SK-N-SH (cell line): ENCODE results near the gene OXSR1. TPM values are rescaled to one million over a fixed set of nuclear protein-coding genes. Genes with fewer than 3 reads are reported as not detected.

Source experiments
- CHD2 ChIP-seq: fragments of 150-350 bp; IDR thresholded peaks from 2 replicates; pipeline ENCODE4 v1.6.1; 2018; ENCODE audit warnings: low read length; ENCODE audit not compliant: partially characterized antibody
- ELF1 ChIP-seq: IDR thresholded peaks from 2 replicates; pipeline ENCODE4 v1.4.0; 2012
- EP300 ChIP-seq, 2 experiments: IDR thresholded peaks; 2 replicates each; pipeline versions ENCODE4 v1.4.0 to v1.6.1; 2012; ENCODE audit warnings: borderline replicate concordance in 1 of 2, low read depth in 1 of 2, low read length in 1 of 2
- FOSL2 ChIP-seq: IDR thresholded peaks from 2 replicates; pipeline ENCODE4 v1.4.0; 2012; ENCODE audit warnings: low read depth, mild to moderate bottlenecking, moderate library complexity, borderline replicate concordance
- IRF3 ChIP-seq: fragments of 150-350 bp; IDR thresholded peaks from 2 replicates; pipeline ENCODE4 v1.6.1; 2016; ENCODE audit warnings: mild to moderate bottlenecking, low read depth, low read length
- JUND ChIP-seq: IDR thresholded peaks from 2 replicates; pipeline ENCODE4 v1.4.0; 2012
- MAX ChIP-seq: IDR thresholded peaks from 2 replicates; pipeline ENCODE4 v1.4.0; 2012; ENCODE audit warnings: low read depth
- MXI1 ChIP-seq: IDR thresholded peaks from 2 replicates; pipeline ENCODE4 v1.6.1; 2012; ENCODE audit warnings: mild to moderate bottlenecking, low read depth, low read length, improper control_type of control experiment
- NFIC ChIP-seq: IDR thresholded peaks from 2 replicates; pipeline ENCODE4 v1.4.0; 2012; ENCODE audit warnings: borderline replicate concordance
- PBX3 ChIP-seq: IDR thresholded peaks from 2 replicates; pipeline ENCODE4; 2012
- POLR2AphosphoS5 ChIP-seq: IDR thresholded peaks from 2 replicates; pipeline ENCODE4 v1.6.1; 2012; ENCODE audit warnings: low read depth, low read length
- RAD21 ChIP-seq: IDR thresholded peaks from 2 replicates; pipeline ENCODE4 v1.6.1; 2012; ENCODE audit warnings: mild to moderate bottlenecking, low read length
- RCOR1 ChIP-seq: fragments of 150-350 bp; IDR thresholded peaks from 2 replicates; pipeline ENCODE4 v1.6.1; 2017; ENCODE audit warnings: antibody characterized with exemption, low read length
- RFX5 ChIP-seq: IDR thresholded peaks from 2 replicates; pipeline ENCODE4 v1.6.1; 2012; ENCODE audit warnings: mild to moderate bottlenecking, improper control_type of control experiment, low read length
- RXRA ChIP-seq: IDR thresholded peaks from 2 replicates; pipeline ENCODE4 v1.4.0; 2012; ENCODE audit warnings: low read depth, mild to moderate bottlenecking, borderline replicate concordance
- SIN3A ChIP-seq: IDR thresholded peaks from 2 replicates; pipeline ENCODE4 v1.6.1; 2012; ENCODE audit warnings: low read depth, mild to moderate bottlenecking, low read length, moderate library complexity, borderline replicate concordance
- SMC3 ChIP-seq: IDR thresholded peaks from 2 replicates; pipeline ENCODE4 v1.6.1; 2012; ENCODE audit warnings: low read depth, low read length, improper control_type of control experiment
- TCF12 ChIP-seq: IDR thresholded peaks from 2 replicates; pipeline ENCODE4 v1.4.0; 2012
- TEAD4 ChIP-seq: IDR thresholded peaks from 2 replicates; pipeline ENCODE4 v1.4.0; 2012; ENCODE audit warnings: mild to moderate bottlenecking, borderline replicate concordance; ENCODE audit not compliant: insufficient read depth
- USF2 ChIP-seq: fragments of 150-350 bp; IDR thresholded peaks from 2 replicates; pipeline ENCODE4 v1.6.1; 2017; ENCODE audit warnings: antibody characterized with exemption, low read length, low read depth, borderline replicate concordance
- YY1 ChIP-seq: IDR thresholded peaks from 2 replicates; pipeline ENCODE4 v1.4.0; 2012; ENCODE audit warnings: low read depth, mild to moderate bottlenecking
- polyA plus RNA-seq, 3 experiments: library from polyadenylated mRNA; depleted of rRNA; stranded (reverse); fragments of >200 nt; gene quantifications; 2 replicates each; pipeline ENCODE4 v1.2.3, GENCODE V29; 2012

Gene OXSR1
- polyA plus RNA-seq, 1 of the 3 experiments (the other 2 are of a cell fraction): 22.3 TPM

GRCh38 chr3:38136777-38137614 is 28.3 kb upstream of the OXSR1 start, which contains the start of gene ACAA1 (continued):
- TF ChIP-seq SMC3: no peak
- TF ChIP-seq POLR2AphosphoS5: peak; percentile 97
- peak; percentile 29; the same call in 1 of the 2 replicates for TF ChIP-seq SIN3A
- no peak for TF ChIP-seq RXRA
- TF ChIP-seq ELF1: peak; percentile 77; the same call in 1 of the 2 replicates
- no peak for TF ChIP-seq EP300 (IDR thresholded peaks at IDR 0.05; ENCODE audit: borderline replicate concordance in 1 of 2, low read depth in 1 of 2, low read length in 1 of 2)
- TF ChIP-seq RCOR1: no peak
- no peak for TF ChIP-seq USF2
- TF ChIP-seq CHD2: no peak
- TF ChIP-seq FOSL2: no peak
- peak; percentile 37 for TF ChIP-seq MXI1
- 0 out of 2 replicates have a peak, but pooled peaks have one; percentile 17 for TF ChIP-seq NFIC
- no peak for TF ChIP-seq RFX5
- TF ChIP-seq RAD21: no peak
- no peak for TF ChIP-seq IRF3
- TF ChIP-seq TCF12: no peak
- no peak for TF ChIP-seq TEAD4
- peak; percentile 91 for TF ChIP-seq PBX3
- TF ChIP-seq MAX: no peak
- TF ChIP-seq JUND: no peak
- TF ChIP-seq YY1: no peak
